ENCODE measurements around the gene ADCK1.
"Not testable (repeated sequence)": the region's sequence is repeated elsewhere in the genome, so short reads cannot be mapped to it uniquely, and the experiment has no call there.

DNA sequence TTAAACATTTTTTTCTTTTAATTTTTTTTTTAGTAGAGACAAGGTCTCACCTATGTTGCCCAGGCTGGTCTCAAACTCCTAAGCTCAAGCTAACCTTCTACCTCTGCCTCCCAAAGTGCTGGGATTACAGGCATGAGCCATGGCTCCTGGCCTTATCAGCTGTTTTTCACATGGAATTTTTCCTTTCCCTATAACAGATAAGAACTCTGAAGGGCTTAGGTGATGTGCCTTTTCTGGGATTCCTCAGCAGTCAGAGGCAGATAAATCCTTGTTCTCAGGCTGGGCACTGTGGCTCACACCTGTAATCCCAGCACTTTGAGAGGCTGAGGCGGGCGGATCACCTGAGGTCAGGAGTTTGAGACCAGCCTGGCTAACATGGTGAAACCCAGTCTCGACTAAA lies 6.7 kb upstream of the ADCK1 start:
- not testable (repeated sequence) for TF ChIP-seq POLR2A (IDR thresholded peaks at IDR 0.05; ENCODE audit: low read depth, low read length); TAF1 (IDR thresholded peaks at IDR 0.05; ENCODE audit: borderline replicate concordance, low read depth, low read length); POLR2AphosphoS5 (IDR thresholded peaks at IDR 0.05; ENCODE audit: low read depth, low read length)

Measured in GM12892 (cell line).